ENCODE measurements around the gene FSTL4. TPM values are rescaled to one million over a fixed set of nuclear protein-coding genes. Genes with fewer than 3 reads are reported as not detected.

FSTL4 gene
- total and polyA plus RNA-seq, 2 of the 4 experiments (the other 2 are of a cell fraction) = 0.18 TPM; not detected in 1

DNA sequence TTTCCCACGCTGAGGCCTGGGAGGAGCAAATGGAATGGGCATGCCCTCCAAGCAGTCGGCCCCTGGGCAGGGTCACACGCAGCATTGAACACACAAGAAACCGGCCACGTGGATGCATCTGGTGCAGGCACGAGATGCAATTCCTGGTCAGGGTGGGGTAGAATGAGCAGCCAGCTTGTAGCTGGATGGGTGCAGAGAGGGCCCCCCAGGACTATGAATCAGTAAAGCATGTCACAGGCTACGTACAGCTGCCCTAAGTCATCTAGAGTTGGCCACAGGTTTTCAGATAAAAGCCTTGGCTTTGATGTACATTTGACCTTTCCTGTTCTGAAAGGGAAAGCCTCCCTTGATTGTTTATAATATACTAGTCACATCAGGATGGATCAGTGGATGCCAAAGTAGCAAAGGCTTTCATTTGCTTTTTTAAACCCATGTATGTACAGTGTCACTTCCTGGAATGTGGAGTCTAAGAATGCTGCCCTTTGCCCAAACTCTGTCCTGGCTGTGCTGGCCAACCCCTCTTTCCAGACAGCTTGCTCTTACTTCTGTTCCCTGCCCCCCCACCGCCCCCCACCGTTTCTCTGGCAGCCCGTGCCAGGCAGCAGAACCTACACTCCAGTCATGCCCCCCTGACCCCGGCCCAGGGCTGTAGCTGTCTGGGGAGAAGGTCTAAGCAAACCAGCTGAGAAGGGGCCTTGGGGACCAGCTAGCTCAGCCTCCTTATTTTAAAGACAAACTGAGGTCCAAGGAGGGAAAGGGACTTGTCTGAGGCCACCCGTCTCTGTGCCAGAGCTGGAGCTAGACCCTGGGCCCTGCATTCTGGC is 391.3 kb downstream of the FSTL4 start (continued):
- TF ChIP-seq MAZ (IDR thresholded peaks at IDR 0.05; ENCODE audit: borderline replicate concordance, low read depth, low read length) = no peak
- no peak for TF ChIP-seq MXI1 (IDR thresholded peaks at IDR 0.05; ENCODE audit: borderline replicate concordance, low read depth, low read length)

DNA sequence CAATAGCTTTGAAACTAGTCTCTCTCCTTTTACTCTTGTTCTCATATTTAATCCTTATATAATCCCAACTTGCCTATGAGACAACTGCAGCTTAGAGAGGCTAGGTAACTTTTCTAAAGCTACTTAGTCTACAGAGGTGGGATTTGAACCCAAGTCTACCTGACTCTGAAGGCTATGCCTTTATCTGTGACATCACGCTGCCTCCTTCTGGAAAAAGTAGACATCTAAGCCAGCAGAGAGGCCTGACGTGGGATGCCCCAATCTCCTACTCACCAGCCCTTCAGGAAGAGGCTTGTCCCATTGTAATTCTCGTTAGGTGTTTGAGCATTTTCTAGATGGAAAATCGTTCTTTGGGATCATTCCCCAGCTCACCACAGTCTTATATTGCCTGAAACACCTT is 393.0 kb downstream of the FSTL4 start:
- H3K27ac ChIP-seq (ENCODE audit: insufficient read depth, low read length) = no peak overlapping the region
- H4K8ac ChIP-seq (ENCODE audit: low read depth in 2 of 2, low read length in 2 of 2) = no peak overlapping the region
- no peak overlapping the region for H3K9ac ChIP-seq (ENCODE audit: low read depth, low read length)
- no peak overlapping the region for H2BK5ac ChIP-seq (ENCODE audit: low read depth, low read length, poor library complexity, severe bottlenecking)
- no peak overlapping the region for H3K4ac ChIP-seq (ENCODE audit: low read depth, low read length)
- no peak overlapping the region for H2BK20ac ChIP-seq (ENCODE audit: low read depth, low read length)
- no peak overlapping the region for H4K91ac ChIP-seq (ENCODE audit: insufficient read depth, low read depth, low read length)
- dilution Hi-C loops (cut with HindIII; ENCODE audit: low sequenced_read_pairs, unreplicated experiment) = no loop called here
- H3K4me2 ChIP-seq (ENCODE audit: low read depth, low read length) = no peak overlapping the region
- H2BK120ac ChIP-seq (ENCODE audit: low read depth, low read length) = 0 out of 2 replicates have a peak overlapping the region, but pooled peaks have one; percentile 6
- H3K18ac ChIP-seq (ENCODE audit: low read depth, low read length) = no peak overlapping the region; the same call in 1 of the 2 replicates
- H3K4me1 ChIP-seq (ENCODE audit: control insufficient read depth, insufficient read depth, low read length) = peaks cover 15% of the 10 kb centered on the region
- no peak overlapping the region; the same call in 2 of the 3 replicates for H2BK15ac ChIP-seq (ENCODE audit: low read depth, low read length)
- H2AFZ ChIP-seq (replicated peaks; ENCODE audit: low read length, poor library complexity) = no peak overlapping the region
- peaks cover 9% of the 10 kb centered on the region; the same call in 1 of the 2 replicates for H3K9me1 ChIP-seq (ENCODE audit: insufficient read depth, low read length)
- no peak overlapping the region for H3K23ac ChIP-seq (ENCODE audit: low read depth, low read length)
- no peak overlapping the region for H2AK9ac ChIP-seq (replicated peaks; ENCODE audit: low read depth, low read length, poor library complexity)
- TF ChIP-seq RFX5 (IDR thresholded peaks at IDR 0.05; ENCODE audit: low read depth, low read length) (no peak), ELK1 (IDR thresholded peaks at IDR 0.05; ENCODE audit: borderline replicate concordance, low read depth, low read length) (no peak), MAZ (IDR thresholded peaks at IDR 0.05; ENCODE audit: borderline replicate concordance, low read depth, low read length) (no peak), CHD1 (IDR thresholded peaks at IDR 0.05; ENCODE audit: low read depth, low read length) (no peak), RCOR1 (IDR thresholded peaks at IDR 0.05; ENCODE audit: insufficient replicate concordance, low read length) (no peak), NFE2L2 (IDR thresholded peaks at IDR 0.05; ENCODE audit: low read depth, low read length) (no peak), RAD21 (IDR thresholded peaks at IDR 0.05; ENCODE audit: low read length) (no peak), CEBPB (IDR thresholded peaks at IDR 0.05; ENCODE audit: low read depth, low read length) (no peak), MXI1 (IDR thresholded peaks at IDR 0.05; ENCODE audit: borderline replicate concordance, low read depth, low read length) (no peak), MAFK (IDR thresholded peaks at IDR 0.05; ENCODE audit: low read depth, low read length) (no peak)
- TF ChIP-seq, protein P1, sequence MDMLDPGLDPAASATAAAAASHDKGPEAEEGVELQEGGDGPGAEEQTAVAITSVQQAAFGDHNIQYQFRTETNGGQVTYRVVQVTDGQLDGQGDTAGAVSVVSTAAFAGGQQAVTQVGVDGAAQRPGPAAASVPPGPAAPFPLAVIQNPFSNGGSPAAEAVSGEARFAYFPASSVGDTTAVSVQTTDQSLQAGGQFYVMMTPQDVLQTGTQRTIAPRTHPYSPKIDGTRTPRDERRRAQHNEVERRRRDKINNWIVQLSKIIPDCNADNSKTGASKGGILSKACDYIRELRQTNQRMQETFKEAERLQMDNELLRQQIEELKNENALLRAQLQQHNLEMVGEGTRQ (IDR thresholded peaks at IDR 0.05; ENCODE audit: low read depth, low read length) = no peak
- H3K14ac ChIP-seq (replicated peaks; ENCODE audit: low read depth, low read length) = no peak overlapping the region
- H3K79me1 ChIP-seq (ENCODE audit: low read depth in 1 of 2, low read length in 2 of 2) = no peaks in the 10 kb centered on the region
- 0 out of 2 replicates have a peak, but pooled peaks cover 2% of the 10 kb centered on the region for H3K9me3 ChIP-seq (ENCODE audit: control insufficient read depth, insufficient read depth, low read length)
- in situ Hi-C loops (cut with MboI; ENCODE audit: low sequenced_read_pairs) = no loop called here
- H4K20me1 ChIP-seq (ENCODE audit: insufficient read depth, low read length) = no peaks in the 10 kb centered on the region
- WGBS, 2 experiments (ENCODE audit: extremely low coverage in 2 of 2, insufficient read length in 1 of 2) = no CpG with 5 or more reads among the region's 4 CpGs
- no peak overlapping the region for H4K5ac ChIP-seq (ENCODE audit: low read depth, low read length)
- CTCF ChIA-PET = interaction anchor here (0.7 kb wide), 1 partner anchor 29 kb away, joined by 3 read pairs; no protein-coding TSS in a partner anchor
- DNase-seq (no peak), ATAC-seq (ENCODE audit: low read depth) (no peak)
- no peak overlapping the region for H3K56ac ChIP-seq (ENCODE audit: extremely low read depth, insufficient read depth, low read length)
- no peak overlapping the region for H2AK5ac ChIP-seq (ENCODE audit: low read depth, low read length)
- intact Hi-C loops (cut with micrococcal nuclease) = no loop called here
- no peaks in the 10 kb centered on the region for H3K36me3 ChIP-seq (ENCODE audit: control insufficient read depth, insufficient read depth, low read length)
- H3K4me3 ChIP-seq (ENCODE audit: insufficient read depth, low read depth, low read length) = no peak overlapping the region
- H3K27me3 ChIP-seq (ENCODE audit: control insufficient read depth, insufficient read depth, low read length) = peaks cover 4% of the 10 kb centered on the region
- POLR2A ChIA-PET (ENCODE audit: unreplicated experiment) = no interaction called here
- BruUV-seq (replicated peaks) = no TSS peak

All from IMR-90 (cell line).